22Rv1 (cell line): ENCODE measurements around the gene UBE2D3.

Experiments used
- CTCF ChIP-seq: fragments of 450-650 bp; IDR thresholded peaks from 2 replicates; pipeline ENCODE4 v1.5.1; 2017; ENCODE audit warnings: mild to moderate bottlenecking
- ZFX ChIP-seq: fragments of 450-650 bp; IDR thresholded peaks from 2 replicates; pipeline ENCODE4 v1.6.1; 2017; ENCODE audit warnings: antibody characterized with exemption, borderline replicate concordance

- TF ChIP-seq CTCF: no peak
- TF ChIP-seq ZFX: no peak
These were observed 20.3 kb upstream of the UBE2D3 start for GRCh38 chr4:102847687-102848086.
